Inflammatory macrophage treated with lipopolysaccharide for 1 hour (primary cell): Measurements from ENCODE around the gene OTOF.
A peak's percentile ranks its signal among the peaks of the same experiment; 100 is the strongest.

ENCODE experiments used
- DNase-seq, 2 donors: peaks; one replicate each; pipeline ENCODE4 v3.0.0-alpha.2; 2020 to 2022

OTOF gene

DNA sequence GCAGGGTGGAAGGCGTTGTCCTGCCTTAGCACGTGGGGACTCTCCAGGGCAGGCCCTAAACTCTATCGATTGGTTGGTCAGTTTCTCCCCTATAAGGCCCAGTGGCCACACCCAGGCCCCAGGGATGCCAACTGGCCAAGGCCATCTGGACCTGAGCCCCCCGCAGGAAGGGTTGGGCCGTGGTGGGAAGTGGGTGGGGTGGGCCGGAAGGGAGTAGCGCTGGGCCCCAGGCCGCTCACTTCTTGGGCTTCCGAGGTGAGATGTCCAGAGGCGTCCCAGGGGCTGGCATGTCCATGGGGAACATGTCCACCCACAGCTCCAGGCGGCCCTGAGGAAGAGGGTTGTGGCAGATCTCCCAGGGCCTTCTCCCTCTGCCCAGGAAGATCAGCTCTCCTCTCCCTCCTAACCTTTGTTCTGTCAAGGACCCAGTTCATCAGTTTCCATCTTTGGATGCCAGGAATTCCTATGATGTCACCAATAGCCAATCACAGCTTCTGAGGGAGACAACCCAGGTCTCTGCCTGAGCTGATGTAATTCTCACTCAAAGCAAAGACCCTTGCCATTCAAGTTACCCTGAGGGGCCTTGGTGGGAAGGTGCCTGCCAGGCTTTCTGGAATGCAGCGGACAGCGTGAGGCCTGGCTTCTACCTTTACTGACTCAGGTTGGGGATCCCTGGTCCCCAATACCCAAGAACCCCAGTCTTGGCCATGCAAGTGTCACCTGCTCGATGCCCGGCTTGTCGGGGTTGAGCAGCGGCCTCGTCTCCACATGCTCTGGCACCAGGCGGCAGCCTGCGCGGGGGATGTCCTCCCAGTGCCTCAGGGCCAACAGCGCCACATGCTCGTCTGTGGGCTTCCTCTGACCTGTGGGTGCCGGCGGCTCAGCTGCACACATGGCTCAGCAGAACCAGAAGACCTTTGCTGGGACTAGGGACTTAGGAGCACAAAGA is 14.4 kb downstream of the OTOF start:
- no peak for DNase-seq

DNA sequence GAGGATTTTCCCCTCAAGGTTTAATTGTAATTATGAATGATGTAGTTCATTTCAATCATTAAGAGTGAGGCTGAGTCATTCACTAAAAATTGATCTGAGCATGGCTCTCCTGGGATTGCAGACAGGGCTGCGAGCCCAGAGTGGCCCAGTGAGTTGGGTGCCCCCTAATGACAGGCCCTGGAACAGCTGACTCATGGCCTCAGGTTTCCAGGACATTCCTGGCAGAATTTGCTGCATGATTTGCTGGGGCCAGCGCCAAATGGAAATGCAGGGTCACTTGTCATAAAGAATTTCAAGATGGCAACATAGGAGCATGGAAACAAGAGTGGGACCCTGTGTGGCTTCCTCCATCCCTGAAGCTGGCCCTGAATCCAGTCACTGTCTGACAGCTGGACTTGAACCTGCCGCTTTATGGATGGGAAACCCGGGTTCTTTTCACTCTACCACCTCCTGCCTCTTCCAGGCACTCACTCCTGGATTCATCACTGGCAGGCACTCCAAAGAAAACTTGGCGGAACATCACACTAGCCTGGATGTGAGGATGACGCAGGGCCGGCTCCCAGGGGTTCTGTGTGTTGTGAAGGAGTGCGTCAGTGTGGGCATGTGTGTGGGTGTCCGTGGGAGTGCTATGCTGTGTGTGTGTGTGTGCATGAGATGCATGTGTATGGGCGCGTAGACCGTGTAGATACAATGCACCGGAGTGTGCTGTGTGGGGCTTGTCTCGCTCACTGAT is 15.2 kb downstream of the OTOF start:
- DNase-seq = peak; percentile 36 to 59

DNA sequence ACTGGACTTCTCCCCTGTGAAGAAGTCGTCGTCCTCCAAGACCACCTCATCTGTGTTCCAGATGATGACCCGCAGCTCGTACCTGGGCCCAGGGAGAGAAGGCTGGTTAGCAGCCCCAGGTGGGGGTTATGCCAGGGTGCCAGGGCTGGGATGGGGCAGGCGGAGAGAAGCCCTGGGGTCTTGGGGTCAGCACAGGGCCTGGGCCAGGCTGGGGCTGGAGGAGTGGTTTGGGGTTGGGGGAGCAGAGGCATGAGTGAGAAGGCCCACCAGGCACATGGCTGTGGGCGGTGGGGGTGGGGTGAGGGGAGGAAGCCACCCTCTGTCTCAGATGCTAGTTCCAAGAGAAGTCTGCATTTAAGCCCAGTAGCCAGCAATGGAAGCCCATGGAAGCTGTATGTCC is 15.8 kb downstream of the OTOF start:
- no peak for DNase-seq

DNA sequence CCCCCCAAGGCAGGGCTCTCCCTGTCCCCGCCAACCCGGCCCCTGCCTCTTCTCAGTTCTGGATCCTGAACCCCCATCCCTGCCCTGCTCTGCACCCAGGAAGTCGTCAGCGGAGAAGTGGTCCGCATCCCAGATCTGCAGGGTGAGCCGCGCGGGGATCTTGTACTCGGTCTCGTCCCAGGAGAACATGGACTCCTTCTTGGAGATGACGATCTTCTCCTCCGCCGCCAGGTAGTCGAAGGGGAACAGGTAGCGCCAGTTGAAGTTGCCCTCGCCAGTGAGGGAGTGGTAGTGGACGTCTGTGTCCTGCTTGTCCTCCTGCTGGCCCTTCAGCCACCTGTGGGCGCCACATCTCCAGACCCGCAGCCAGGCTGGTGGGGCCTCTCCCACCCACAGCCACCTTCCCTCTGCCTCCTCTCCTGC is 16.3 kb downstream of the OTOF start:
- no peak for DNase-seq

DNA sequence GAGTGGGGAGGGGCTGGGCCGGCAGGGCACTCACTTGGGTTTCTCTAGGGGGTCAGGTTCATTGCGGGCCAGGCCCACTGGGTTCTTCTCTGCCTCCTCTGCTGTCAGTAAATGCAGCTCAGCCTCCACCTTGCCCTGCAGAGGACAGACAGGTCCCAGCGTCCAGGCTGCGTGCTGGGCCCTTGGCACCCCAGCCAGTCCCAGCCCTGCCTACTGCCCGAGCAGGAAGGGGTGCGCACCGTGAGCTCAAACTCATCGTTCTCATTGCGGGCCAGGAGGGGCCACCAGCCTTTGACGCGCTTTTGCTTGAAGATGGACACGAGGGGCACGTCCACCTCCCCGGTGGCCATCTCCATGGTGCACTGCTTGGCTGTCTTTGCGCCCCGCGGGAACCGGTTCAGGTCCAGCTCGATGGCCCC is 17.3 kb downstream of the OTOF start:
- DNase-seq = no peak

DNA sequence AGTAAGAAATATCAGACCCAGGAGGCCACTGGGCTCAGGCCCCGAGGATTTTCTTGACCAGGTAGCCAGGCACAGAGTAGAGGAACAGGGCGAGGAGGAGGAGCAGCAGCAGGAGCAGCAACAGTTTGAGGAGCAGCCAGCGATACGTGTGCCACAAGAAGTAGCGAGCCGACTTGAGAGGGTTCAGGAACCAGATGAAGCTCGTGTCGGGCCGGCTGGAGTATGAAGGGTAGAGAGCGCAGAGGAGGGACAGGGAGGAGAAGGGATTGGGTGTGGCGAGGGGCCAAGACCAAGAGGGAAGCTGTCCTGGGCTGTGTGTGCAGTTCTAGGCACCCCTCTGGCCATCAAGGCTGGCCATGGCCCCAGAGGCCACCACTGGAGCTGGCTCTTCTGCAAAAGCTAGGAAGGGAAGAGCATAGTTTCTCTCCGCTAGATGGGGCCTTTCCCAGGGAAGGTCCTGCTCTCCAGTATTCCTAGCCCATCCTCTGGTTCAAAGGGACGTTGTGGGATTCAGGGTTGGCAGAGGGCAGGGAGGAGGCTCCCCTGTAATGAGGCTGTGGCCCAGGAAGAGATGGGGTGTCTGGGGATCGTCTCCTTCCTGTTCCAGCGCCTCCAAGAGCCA is 17.8 kb downstream of the OTOF start:
- DNase-seq = no peak

DNA sequence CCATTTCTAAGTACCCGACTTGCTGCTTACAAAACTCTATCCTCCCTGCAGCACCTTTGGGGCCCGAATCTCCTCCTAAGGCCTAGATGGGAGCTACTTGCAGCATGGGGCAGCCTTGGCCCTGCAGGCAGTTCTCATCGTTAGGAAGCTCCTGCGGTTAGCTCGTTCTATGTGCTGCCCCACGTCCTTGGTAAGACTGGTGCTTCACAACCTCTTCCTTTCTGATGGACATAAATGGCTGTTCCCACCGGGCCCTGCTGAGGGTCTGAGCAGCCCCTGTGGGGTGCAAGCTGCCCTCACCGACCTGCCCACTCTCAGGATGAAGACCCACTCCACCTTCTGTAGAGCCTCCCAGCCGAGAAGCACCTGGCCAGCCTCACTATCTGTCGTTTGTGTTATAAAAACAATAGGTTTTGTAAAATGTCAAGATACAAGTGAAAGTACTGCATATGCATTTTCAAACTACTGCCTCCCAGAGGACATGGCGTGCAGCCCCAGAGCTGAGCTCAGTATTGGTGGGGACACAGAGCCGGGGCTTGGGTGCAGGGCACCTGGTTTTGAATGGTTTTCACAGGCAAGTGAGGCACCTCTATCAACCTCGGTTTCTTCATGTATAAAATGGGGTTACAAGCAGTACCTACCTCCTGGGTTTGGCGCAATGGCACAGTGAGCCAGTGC is 19.4 kb downstream of the OTOF start:
- DNase-seq = no peak

DNA sequence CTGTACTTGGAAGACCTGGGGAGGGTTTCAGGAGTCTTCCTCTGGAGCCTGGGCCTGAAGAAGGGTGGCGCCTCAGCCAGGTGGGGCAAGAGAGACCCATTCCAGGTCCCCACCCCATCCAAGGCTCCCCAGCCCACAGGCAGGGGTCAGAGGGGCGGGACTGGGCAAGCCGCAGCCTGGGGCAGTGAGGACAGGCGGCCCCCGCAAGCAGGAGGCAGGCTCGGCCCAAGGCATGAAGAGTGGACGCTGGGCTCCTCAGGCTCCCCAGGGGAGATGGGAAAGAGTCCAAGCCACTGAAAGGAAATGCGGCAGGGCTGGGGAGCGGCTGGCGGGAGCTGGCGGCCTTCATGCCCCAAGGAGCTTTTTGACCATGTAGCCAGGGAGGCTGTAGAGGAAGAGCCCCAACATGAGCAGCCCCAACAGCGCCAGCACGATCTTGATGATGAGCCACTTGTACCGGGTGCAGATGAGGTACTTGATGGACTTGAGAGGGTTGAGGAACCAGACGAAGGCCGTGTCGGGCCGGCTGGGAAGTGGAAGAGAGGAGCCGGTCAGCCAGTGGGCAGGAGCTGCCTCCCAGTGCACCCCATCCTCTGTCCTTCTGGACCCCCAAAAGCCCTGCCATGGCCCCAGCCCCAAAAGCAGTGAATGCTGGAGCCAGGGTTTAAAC is 20.1 kb downstream of the OTOF start:
- DNase-seq = no peak

DNA sequence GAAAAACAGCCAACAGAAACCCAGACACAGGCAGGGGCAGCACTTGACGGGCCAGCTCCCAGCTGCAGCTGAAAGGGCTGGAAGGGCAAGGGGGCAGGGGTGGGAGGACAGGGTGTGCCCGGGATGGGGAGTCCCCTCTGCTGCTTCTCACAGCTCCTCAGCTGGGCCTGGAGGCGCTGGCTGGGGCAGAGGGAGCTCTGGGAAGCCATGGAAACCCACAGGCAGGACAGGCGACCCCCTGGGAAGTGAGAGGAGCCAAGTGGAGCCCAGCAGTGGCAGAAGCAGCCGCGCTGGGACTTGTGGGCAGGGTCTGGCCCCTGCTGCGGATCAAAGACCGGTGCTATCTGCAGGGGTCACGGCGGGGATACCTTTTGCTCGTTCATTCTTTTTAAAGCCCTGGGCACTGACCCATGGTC is 20.7 kb downstream of the OTOF start:
- DNase-seq = no peak

DNA sequence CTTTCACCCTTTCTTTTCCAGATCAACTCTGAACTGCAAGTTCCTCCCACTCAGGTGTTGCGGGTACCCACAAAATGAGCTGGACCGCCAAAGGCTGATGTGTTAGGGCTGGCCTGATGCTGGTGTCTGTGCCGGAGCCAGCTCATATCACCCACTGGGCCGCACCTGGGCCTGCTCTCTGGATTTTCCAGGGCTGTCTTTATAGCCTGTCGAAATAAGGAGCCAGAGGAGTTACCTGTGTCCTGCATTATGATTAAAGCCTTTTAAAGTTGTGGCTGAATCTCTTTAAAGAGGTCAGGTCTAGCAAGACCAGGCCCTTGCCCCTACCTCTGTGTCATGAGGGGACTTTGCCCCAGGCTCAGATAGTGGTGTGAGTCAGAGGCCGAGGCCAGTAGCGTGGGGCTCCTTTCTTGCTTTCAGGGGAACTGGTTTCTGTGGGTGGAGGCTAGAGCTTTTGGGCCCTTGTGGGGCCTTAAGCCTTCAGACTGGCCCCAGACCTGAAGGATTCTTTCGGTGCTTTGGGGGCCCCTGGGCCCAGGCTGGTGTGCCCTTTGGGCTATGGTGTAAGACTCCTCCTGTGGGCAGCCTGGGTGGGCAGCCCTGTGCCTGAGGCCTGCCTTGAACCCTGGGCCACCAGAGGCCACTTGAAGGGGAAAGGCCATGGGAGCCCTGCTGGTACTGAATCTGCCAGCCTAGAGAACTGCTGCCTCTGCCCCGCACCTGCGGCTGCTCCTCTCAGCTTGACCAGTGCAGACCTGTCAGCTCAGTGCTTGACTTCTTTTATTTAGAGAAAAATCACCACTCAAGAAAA is 21.3 kb downstream of the OTOF start:
- DNase-seq = peak; percentile 54 to 58

DNA sequence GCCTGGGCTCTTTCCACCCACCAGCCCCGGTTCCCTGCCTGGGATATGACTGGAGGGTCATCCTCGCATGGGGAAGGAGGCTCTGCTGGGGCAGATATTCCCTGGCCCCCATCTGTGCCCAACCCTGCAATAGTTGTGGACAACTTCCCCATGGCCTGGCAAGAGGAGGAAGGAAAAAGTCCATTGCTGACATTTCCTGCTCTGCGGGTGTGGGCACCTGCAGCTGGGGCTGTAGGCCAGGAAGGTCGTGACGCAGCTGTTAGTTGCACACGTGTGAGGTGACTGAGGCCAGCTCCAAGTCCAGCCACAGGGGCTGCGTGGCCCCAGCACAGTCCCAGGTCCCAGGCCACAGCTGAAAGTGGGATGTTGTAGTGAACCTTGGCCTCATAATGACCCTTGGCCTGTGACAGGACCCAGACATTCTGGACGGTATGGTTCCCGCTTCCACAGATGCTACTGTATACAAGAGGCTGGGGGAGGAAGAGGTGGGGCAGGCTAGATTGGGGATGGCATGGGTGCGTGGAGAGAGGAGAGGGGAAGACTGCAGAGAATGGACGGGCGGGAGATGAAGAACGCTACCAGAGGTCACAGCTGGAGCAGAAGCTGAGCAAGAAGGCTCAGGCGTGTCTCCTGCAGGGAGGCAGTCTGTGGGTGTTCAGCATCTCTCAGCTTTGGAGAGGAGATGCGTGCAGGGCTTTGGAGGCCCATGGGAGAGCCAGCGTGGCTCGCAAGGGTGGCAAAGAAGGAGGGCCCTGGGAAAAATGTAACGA is 22.1 kb downstream of the OTOF start:
- peak; percentile 31 to 36 for DNase-seq

DNA sequence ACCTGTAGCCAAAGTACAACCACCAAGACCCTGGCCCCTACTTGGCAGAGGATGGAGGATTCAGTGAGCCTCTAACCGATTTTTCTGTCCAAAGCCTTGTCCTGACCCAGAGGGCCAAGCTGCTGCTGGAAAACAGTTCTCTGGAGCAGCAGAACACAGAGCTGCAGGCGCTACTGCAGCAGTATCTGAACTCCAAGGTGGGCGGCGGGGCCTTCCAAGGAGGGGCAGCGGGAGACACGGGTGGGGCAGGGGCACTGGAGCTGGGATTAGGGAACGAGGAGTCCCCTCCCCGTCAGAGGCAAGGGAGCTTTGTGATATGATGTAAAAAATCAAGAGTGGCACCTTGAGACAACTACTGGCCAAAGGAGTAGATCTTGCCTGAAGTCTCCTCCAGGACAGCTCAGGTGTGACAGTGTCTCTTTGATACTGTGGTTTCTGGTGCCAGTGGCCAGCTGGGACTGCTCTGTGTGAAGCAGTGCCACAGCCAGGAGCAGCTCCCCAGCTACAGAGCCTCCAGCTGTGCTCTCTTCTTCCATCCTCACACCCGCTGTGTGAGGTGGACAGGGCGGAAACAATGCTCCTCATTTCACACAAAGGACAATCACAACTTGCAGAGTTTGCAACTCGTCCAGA is 22.8 kb downstream of the OTOF start:
- no peak for DNase-seq

DNA sequence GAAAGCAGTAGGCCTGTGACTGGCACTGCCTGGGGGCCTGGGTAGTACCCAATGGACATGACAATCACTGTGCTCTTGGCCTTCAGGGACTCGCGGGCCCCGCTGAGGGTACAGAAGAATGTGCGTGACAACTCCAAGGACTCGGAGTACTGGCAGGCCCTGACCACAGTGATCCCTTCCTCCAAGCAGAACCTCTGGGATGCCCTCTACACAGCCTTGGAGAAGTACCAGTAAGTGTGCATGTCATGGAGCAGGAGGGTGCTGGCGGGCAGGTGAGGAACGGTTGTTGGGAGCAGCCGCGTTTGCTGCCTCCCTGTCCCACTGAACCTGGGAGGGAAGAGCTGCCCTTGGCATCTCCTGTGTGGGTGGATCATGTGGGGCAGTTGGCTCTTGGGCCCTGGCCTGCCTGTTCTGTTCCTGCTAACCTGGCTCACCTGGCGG is 23.3 kb downstream of the OTOF start:
- no peak for DNase-seq

DNA sequence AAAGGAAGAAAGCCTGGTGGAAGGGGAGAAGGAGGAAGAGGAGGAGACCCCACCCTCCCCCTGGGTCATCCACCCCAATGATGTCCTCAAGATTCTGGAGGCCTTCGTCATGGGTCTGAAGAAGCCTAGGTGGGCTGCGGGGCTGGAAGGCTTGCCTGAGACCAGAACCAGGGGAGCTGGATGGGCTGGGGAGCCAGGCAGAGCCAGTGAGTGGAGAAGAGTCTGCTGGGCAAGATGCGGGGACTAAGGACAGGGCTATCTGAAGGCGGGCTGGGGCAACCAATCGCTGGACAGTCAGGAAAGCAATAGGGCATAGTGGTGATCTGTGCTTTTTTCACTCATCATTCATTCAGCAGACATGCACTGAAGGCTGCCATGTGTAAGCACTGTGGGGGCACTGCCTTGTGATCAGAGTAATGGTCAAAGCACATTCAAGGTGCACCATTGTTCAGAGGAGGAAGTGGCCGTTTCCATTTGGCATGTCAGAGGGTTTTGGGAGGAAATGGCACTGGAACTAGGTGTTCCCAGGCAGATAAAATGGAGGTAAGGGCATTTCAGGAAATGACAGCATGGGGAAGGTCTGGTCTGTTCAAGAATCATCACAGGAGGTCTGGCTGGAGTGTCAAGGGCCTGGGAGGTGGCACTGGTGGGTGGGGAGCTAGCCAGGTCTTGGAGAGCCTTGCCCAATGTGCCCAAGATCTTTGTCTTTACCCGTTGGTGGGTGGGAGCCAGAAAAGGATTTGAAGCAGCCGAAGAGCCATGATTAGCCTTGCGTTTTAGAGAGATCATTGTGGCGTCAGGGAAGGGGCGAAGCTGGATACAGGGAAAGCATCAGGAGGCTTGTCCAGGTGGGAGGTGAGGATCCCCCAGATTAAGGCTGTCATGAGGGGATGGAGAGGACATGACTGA is 24.2 kb downstream of the OTOF start:
- DNase-seq = no peak

DNA sequence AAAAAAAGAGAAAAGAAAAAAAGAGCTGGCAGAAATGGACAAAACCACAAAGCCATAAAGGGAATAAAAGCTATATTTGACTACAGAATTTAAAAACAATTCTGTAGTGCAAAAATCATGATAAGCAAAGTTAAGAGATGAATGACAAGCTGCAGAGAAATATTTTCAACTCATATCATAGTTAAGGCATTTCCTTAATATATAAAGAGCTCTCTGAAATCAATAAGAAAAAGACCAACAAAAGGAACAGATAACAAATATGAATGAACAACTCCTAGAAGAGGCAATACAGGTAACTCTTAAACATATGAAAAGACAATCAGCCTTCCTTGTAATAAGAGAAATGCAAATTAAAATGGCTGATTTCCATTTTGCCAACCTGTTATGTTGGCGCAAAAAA is 26.2 kb downstream of the OTOF start:
- DNase-seq = no peak

DNA sequence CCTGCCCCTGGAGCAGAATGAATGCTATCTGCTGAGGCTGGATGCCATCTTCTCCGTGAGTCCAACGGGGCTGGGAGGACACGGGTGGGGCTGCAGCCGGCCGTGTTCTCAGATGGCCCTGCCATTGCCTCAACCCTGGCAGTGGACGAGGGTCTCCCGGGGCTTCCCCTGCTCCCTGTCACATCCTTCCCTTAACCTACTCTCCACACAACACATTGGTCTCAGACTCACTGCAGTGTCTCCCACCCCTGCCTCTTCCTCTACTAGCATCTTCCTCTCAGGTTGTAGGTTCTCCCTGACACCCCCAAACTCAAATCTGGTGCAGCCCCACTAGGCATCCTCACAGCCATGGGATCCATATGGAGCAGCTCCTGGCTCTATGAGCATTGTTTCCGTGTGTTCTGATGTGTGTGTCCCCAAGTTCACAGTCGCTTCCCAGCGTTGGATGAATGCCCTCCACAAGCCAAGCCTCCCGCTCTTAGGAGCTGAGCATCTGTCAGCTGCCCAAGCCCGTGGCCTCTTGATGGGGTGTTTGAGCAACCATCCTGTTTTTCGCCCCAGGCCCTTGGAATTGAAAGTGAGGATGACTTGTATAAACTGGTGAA is 27.8 kb downstream of the OTOF start:
- no peak for DNase-seq

DNA sequence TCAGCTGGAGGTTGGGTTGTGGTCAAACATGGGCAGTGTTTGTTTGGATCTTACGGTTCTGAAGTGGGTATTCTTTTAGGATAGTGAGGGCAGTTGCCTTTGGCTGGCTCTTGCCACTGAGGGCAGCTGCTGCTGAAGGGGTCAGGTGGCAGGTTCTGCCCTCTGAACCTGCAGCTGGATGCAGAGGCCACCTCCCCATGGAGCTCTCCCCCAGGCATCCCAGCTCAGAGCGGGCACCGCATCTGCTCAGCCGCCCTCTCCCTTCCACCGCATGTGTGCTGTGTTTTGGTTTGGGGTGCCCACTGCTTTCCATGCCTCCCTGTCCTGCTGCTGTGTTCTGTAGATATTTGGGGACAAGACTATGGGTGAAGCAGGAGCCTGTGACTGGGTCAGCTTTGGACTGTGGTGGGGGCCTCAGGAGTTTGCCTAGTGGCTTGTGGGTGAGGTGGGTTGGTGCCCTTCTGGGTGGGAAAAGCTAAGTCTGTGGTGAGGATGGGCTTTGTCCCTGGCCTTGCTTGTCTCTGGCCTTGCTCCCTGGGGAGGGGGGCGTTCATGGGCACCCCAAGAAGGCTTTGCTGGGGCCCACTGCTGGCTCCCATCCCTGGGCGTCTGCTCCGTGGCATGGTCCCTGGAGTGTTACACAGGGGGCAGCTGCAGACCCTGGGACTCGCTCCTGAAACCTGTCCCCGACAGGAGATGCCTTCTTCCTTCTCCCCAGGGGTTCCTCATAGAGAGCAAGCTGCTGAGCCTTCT is 28.5 kb downstream of the OTOF start:
- DNase-seq = no peak

DNA sequence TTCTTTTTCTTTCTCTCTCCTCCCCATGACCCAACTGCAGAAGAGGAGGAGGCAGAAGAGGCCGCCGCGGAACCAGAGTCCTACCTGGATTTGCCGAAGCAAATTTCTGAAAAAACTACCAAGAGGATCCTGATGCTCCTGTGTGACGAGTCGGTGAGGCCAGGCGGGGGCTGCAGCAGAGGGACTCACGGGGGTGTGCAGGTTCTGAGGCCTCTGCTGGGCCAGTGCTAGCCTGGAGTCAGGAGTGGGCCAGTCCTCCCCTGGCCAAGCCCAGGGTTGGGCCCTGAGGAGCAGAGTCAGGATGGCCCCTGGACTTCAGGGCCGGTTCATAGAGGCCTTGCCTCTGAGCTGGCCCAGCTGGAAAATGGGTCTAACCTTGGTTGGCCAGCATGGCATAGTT is 29.3 kb downstream of the OTOF start:
- no peak for DNase-seq
